NCI-H1417 (cell line): ENCODE measurements around the gene SLC17A7.
A peak's percentile ranks its signal among the peaks of the same experiment; 100 is the strongest.

Experiments
- DNase-seq, 3 experiments: peaks; one replicate each; lab custom pipeline; 2025; lab: John Stamatoyannopoulos, UW

Gene SLC17A7

DNA sequence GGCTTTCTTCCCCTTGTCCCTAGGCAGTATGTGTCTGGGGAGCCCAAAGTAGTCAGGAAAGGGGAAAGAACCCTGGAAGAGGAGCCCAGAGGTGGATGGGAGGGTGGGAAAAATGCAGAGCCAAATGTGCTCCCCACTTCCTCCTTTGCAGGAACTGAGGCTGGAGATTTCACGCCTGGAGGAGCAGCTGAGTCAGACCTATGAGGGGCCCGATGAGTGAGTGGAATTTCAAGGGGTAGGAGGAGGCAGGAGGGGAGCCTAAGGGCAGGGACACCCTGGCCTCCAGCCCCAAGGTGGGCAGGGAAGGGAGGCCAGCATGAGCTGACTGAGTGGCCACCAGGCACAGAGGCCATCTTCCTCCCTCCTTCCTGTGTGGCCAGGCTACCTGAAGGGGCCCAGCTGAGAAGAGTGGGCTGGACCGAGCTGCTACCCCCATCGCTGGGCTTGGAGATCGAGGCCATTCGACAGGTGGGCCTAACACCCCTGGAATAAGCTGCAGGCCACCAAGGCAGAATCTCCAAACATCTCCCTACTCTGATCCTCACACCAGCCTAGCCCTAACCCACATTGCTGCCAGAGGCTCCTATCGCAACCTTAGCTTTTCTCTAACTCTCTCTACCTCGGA, 32.4 kb downstream of the SLC17A7 start:
- no peak for DNase-seq

DNA sequence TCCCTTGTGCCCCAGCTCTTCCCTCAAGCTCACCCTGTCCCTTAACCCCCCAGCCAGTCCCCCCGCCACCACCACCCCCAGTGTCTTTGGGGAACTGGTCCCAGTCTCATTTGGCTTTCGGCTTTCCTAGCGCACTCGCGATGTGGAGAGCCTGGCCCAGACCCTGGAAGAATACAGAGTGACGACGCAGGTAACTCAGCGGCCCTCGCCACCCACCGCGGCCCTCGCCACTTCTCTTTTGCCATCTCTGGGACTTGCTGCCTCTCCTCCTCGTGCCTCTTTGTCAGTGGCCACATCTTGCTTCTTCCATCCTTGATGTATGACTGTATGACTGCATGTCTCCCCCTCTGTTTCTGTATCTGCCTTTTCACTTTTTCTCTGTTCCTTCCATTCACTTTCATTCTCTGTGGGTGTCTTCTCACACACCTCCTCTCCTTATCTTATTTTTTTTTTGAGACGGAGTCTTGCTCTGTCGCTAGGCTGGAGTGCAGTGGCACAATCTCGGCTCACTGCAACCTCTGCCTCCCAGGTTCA, 33.8 kb downstream of the SLC17A7 start:
- no peak for DNase-seq

DNA sequence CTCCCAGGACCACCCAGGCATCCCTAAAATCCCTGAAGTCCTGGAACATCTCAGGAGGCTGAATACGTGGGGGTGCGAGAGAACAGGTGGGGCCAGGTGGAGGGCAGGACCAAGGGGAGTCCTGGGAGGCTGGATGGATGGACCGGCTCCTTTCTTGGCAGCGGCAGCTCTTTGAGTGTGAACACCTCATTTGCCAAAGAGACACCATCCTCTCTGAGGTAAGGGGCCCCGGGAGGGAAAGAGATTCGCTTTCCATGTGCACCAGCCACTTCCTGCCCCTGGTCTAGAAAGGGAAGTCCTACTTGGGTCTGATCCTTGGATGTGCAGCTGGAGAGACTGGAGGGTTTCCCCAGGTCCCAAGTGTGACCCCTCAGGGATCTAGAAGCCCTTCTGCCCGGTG, 34.2 kb downstream of the SLC17A7 start:
- no peak for DNase-seq

DNA sequence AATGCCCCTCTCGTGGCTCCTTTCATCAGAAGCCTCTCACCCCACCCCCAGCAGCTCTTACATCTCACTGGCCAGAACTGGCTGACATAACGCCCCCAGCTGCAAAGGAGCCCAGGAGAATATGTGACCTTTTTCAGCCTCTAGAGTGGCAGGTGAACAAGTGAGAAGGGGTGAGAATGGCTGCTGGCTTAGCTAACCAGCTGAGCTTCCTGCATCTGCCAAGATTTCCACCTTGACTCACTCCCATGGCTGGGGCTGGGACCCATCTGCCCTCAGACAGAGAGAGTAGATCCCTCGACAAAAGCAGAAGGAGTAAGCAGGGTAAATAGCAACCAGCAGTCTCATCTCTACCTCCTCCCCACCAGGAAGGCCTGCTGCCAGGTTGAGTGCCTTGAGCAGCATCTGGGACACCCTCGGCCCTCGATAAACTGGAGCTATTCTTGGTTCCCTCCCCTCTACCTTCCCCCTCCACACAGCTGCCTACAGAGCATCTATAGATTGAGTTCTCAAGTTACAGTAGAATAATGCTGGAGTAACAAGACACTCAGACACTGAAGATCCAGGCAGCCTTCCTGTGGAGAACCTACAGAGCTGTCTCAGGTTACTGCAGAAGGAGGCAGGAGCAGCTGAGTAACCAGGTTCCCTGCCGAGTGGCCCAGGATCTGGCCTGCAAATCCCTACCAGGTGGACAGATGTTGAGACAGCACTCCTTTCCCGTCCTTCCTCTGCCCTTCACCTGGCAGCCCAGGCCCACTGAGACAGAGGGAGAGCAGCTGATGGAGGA, 37.7 kb downstream of the SLC17A7 start:
- DNase-seq = peak; percentile 45 to 98 (median 84)

DNA sequence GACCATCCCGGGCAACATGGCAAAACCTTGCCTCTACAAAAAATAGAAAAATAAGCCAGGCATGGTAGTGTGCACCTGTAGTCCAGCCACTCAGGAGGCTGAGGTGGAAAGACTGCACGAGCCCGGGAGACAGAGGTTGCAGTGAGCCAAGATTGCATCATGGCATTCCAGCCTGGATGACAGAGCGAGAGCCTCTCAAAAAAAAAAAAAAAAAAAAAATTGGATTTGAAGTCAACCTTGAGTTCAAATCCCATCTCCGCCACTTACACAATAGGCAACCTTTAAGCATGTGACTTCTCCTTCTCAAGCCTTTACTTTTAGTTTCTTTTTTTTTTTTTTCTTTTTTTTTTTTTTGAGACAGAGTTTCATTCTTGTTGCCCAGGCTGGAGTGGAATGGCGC, 41.3 kb downstream of the SLC17A7 start:
- DNase-seq = no peak

DNA sequence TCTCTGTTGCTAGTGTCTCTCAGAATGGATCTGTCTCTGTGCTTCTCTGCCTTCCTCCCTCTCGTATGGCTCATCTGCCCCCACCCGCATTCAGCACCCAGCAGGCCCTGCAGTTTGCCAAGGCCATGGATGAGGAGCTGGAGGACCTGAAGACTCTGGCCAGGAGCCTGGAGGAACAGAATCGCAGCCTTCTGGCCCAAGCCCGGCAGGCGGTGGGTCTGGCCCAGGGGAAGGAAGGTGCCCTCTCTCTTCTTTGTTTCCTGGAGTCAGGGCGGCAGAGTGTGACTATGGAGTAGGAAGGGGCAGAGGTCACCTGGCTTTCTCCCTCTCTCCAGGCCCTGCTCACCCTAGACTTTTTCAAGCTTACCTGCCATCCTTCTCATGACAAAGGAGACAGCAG, 42.4 kb downstream of the SLC17A7 start:
- no peak for DNase-seq

DNA sequence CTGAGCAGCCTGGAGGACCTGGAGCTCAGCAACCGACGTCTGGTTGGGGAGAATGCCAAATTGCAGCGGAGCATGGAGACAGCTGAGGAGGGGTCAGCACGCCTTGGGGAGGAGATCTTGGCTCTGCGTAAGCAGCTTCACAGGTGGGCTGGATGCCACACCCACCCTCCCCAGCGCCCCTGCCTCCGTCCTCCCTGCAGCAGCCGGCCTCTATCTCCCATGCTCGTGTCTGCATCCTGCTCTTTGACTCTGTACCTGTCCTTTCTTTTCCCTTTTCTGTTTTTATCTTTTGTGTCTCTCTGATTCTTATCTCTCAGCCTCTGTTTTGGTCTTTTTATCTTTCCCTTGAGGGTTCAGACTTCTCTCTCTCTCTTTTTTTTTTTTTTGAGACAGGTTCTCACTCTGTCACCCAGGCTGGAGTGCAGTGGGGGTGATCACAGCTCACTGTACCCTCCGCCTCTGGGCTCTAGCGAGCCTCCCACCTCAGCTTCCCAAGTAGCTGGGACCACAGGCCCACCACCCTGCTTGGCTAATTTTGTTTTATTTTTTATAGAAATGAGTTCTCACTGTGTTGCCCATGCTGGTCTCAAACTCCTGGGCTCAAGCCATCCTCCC, 43.2 kb downstream of the SLC17A7 start:
- DNase-seq = no peak

DNA sequence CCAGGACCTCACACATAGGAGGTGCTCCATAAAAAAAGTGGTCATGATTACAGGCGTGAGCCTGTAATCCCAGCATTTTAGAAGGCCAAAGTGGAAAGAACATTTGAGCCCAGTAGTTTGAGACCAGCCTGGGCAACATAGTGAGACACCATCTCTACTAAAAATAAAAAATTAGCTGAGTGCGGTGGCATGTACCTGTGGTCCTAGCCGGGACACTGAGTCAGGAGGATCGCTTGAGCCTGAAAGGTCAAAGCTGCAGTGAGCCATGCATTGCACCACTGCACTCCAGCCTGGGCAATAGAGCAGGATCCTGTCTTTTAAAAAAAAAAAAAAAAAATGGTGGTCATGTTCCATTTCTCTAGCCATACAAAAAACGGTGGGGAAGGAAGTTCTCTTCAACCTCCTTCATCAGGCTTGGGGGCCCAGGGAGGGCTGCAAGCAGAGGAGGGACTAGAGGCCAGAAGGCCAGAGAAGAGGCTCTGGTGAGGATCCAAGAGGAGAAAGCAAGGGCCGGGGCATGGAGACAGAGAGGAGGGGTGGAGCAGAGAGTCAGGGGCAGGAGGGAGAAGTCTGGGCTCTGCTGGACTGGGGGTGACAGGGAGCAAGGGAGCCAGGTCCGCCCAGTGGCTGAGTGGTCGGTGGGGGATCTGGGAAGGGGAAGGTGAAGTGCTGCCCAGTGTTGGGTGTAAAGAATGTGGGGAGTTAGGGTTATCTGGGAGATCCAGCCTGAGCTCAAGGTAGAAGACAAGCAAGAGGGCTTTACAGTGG, 44.4 kb downstream of the SLC17A7 start:
- DNase-seq = no peak

DNA sequence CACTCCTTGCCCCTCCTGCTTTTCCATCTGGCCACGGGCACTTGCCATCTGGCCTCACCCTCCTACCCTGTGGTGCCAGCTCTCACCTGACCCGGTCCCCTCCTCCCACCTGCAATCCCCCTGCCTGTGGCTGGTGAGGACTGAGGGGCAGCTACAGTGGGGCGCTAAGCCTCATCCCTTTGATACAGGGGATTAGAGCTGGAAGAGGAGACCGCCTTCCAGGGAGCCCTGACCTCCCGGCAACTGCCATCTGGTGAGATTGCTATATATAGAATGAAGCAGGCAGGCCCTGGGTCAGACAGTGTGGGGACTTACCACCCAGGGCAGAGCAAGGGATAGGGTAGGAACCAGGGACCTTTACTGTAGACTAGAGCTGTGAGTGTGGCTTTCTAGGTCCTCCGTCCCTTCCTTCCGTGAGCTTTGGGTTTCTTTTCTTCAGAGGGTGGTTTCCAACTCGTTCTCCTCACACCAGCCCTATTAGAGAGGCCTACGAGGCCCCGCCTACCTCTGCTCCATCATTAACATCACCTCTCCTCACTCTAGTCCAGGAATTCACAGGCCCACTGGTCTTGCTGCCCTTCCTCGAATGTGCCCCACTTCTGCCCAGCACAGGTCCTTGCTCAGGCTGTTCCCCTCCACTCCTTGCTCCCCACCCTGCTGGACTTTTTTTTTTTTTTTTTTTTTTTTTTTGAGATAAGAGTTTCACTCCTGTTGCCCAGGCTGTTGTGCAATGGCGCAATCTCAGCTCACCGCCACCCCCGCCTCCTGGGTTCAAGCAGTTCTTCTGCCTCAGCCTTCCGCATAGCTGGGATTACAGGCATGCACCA, 45.5 kb downstream of the SLC17A7 start:
- DNase-seq = no peak

DNA sequence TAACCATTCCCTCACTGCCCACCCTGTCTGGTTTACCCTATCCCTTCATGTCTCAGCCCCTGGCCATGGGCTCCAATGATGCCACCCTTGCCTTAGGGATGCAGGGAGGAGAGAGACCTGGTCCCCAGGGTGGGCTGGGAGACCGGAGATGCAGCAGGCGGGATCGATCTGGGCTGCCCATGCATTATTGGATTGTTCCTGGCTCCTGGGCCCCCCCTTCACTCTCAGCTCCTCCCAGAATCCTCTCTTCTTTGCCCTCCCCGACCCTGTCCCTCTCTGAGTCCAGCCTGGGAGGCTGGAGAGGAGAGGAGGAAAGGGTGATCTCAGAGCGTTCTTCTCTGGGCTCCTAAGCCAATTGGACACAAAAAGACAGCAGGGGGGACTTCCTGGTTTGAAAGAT, 47.4 kb downstream of the SLC17A7 start:
- DNase-seq = no peak

DNA sequence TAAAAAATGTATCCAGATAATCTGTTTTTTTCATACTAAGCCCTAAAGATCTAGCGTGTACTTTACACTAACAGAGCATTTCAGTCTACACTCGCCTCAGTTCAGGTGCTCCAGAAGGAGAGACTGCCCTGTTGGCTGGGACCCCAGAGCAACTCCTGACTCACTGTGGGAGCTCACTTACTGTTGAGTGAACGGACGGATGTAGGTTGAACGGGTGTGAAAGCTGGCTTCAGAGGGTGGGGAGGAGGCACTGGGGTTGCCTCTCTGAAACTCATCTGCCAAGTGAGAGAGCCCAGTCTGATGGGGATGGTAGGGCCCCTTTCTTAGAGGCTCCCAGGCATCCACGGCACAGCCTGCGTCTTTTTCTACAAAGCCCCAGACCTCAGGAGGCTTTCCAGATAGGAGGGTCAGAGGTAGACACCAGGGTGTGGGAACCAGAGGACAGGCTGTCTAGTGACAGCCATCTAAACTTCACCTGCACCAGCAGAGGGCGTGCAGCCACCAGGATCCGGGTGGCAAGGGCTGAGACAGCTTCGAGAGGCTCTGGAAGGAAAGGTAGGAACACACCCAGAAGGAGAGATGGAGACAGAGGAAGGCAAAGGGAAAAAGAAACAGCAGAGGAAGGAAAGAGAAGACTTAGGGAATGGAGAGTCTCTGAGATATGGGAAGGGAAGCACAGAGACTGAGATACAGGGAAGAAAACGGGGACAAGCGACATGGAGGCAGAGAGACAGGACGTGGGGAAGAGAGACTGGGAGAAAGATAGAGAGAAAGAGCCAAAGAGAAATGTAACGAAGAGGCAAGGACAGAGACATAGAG, 49.5 kb downstream of the SLC17A7 start:
- peak; percentile 65 to 92 (median 83) for DNase-seq

DNA sequence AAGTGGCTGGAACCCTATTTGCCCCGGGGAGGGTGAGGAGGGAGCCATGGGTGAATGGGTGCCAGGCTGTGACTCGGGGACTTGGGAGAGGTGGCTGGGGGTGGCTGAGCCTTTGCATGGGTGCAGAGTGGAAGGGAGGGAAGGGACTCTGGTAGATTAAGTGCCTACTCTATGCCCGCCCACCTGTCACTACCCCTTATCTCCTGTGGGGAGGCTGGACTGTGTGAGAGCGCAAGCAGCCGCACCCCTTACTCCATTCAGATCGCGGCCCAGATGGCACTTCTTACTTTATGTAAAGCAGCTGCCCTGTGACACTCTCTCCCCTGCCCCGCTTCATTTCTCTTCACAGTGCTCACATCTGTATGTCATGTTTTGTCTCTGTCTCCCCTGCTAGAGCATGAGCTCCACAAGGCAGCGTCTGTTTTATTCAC, 50.4 kb downstream of the SLC17A7 start:
- DNase-seq = peak in 2 of 3 experiments; percentile 8 to 43

DNA sequence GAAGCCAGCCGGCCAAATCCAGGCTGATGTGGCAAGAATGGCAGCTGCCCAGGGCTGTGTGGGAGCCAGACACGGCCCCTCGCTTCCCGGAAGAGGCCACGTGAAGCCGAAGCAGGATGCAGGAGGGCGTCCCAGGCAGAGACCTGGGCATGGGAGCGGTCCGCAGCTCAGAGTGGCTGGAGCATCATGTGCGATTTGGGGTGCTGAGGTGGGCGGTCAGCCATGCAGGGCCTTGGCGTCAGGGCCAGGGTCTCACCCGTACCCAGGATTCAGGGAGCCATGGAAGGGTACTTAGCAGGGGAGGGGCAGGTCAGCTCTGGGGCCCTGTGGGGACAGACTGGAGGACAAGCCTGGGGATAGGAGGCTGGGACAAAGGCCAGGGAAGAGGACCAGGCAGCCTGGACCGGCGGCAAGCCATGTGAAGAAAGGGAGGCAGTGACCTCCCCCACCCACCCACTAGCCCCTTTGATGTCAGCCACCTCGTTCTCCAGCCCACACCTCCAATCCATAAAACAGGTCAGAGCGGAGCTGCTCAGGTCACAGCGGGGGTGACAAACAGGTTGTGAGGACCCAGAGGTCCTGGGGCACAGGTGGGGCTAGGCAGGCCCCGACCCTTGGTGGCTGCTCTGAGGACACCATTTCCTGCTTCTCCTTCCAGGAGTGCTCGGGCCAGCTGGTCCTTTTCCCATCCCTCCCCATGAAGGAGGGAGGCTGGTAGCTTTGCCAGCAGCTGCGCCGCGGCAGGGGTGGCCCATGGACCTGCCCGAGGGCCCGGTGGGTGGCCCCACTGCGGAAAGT, 51.0 kb downstream of the SLC17A7 start:
- peak in 1 of 3 experiments; percentile 43 for DNase-seq

DNA sequence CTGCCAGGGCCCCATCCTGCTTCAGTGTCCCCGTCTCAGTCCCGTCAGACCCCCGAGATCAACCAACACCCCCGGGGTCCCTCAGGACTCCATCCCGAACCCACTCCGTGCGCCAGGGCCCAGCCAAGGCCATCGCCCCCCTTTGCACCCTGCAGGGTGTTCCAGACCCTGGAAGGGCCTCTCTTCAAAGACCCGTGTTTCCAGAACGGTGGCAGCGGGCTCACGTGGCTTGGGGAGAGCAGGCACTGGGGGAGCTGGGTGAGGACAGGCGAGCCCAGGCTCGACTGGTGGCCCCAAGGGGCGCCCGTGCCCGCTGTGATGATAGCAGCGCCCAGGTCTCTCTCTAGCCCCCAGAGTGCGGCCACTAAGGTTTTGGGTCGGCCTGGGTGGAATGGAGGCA, 51.9 kb downstream of the SLC17A7 start:
- no peak for DNase-seq

DNA sequence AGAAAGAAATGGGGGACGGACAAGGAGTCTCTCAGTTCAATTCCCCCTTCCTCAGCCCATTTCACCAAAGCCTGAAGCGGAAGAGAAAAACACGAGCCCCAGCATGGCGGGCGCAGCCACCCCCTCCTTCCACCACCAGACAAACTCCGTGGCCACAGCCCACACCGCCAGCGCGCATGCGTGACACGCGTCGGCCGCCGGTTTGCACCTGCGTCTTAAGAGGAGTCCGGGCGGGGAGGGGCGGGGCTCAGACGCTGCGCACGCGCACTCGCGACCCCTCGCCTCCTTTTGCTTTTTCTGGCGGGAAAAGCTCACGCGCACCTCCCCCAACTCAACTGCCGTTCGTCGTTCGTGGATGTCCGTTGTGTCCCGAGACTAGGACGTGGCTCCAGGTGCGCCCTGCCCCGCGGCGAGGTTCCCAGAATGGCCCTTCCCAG, 53.4 kb downstream of the SLC17A7 start, which contains the start of gene KASH5:
TSS of gene KASH5 (plus strand) at position 314 of the 437 bp plus-strand sequence. CDS start 2,635 bp downstream, outside the sequence.
- peak in 1 of 3 experiments; percentile 24 for DNase-seq

DNA sequence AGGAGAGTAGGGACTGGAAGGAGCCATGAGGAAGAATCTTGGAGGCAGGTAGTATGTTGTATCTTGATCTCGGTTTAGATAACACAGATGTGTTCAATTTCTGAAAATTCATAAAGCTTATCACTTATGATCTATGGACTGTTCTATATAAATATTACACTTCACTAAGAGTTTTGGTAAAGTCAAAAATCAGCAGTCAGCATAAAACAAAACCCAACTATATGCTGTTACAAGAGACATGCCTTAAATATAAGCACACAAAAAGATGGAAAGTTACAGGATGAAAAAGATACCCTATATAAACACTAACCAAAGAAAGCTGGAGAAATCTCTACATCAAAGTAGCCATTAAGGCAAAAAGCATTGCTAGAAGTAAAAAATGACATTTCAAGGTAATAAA, 57.7 kb downstream of the SLC17A7 start:
- DNase-seq = no peak

DNA sequence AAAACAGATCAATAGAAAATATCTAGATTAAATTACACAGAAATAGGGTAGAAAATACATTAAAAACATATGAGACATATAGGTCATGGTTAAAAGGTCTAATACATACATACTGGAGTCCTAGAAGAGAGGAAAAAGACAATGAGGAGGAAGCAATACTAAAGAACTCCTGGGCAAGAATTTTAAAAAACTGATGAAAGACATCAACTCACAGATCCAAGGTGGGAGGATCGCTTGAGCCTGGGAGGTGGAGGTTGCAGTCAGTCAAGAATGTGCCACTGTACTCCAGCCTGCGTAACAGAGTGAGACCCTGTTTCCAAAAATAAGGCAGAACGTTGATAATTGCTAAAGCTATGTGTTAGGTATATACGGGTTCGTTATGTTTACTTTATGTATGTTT, 58.7 kb downstream of the SLC17A7 start:
- DNase-seq = no peak

DNA sequence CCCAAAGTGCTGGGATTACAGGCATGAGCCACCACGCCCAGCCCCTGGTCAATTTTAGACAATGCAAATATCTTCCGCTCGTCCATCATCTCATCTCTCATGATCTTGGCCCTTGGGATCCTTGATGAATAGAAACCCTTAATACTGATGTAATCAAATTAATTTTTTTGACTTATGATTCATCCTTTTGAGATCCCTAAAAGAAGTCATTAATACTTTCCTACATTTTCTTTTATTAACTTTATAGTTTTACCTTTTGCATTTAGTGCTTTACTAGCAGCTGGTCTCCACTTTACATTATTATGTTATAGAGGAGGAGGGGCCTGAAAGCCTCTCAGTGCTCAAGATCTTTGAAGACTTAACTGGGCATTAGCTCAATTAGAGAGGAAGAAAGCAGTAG, 60.9 kb downstream of the SLC17A7 start:
- no peak for DNase-seq
